Right ventricle myocardium superior (tissue), 1 donor: ENCODE data around the gene TOGARAM2. TPM values are rescaled to one million over a fixed set of nuclear protein-coding genes. Genes with fewer than 3 reads are reported as not detected.

Experiments
- ATAC-seq: fragments of 200-7000 bp; cut with Tn5 transposase; one replicate; pipeline ENCODE4 v1.9.1; 2020; ENCODE audit warnings: mild to moderate bottlenecking; ENCODE audit not compliant: poor library complexity
- DNase-seq: peaks from one replicate; pipeline ENCODE4 v3.0.0-alpha.2; 2020
- intact Hi-C: fragments of 100-400 bp; cut with DNase I; formaldehyde crosslinking; loops from one replicate; pipeline ENCODE4 v1.11.2; 2022
- total RNA-seq: library from RNA; stranded (reverse); fragmentation: NEBNext Ultra II Directional; extraction: Animal tissue kit (Norgen Biotek cat#: 25700); gene quantifications from one replicate; pipeline ENCODE4 v1.2.1, GENCODE V29; 2021
- donor health status: DM: no; HTN: yes; CAD: no; lungs with severe emphysema.

TOGARAM2 gene
- total RNA-seq, 1 donor from 2014 or later, result 42.8 TPM

- peak; percentile 91 for DNase-seq
- peak; percentile 62 for ATAC-seq
- intact Hi-C loops, result no loop called here
These were observed 31.1 kb downstream of the TOGARAM2 start for GRCh38 chr2:29012211-29012681.

GRCh38 chr2:29013057-29013780 lies 32.1 kb downstream of the TOGARAM2 start:
- ATAC-seq, result no peak
- intact Hi-C loops, result no loop called here
- DNase-seq, result peak; percentile 30

GRCh38 chr2:29014331-29014730 lies 33.2 kb downstream of the TOGARAM2 start:
- ATAC-seq, result peak; percentile 18
- peak; percentile 62 for DNase-seq
- intact Hi-C loops, result no loop called here

DNA sequence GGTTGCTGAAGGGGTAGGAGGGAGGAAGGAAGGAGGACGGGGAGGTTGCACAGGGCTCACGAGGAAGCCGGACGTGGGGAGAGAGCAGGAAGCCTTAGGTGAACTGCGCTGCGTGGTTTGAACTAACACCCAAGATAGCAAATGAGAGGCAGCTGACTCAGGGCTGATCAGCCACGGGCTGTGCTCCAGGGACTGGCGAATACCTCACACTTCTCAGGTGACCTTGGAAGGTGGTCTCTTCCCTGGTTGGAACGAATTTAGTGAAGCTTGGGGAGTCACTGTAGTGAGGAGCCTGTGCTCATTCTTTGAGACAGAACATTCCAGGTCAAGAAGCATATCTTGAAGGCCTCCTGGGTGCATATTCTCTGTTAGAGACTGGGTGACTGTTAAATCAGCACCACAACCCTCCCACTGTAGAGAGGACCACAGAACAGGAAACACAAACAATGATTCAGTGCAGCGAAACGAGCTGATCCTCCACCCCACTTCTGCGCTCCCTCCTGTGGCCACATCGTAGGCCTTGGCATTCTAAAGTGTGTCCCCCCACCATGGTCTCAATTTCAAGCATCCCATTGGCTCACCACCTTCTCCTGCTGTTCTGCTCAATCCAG lies 33.8 kb downstream of the TOGARAM2 start:
- ATAC-seq (peak; percentile 43), DNase-seq (peak; percentile 81)
- intact Hi-C loops, result no loop called here

GRCh38 chr2:29015701-29016470 lies 34.8 kb downstream of the TOGARAM2 start:
- DNase-seq (peak; percentile 78), ATAC-seq (peak; percentile 50)
- intact Hi-C loops, result no loop called here

GRCh38 chr2:29016504-29016903 lies 35.4 kb downstream of the TOGARAM2 start:
- intact Hi-C loops, result no loop called here
- ATAC-seq (no peak), DNase-seq (peak; percentile 58)

- DNase-seq, result peak; percentile 33
- intact Hi-C loops, result no loop called here
- ATAC-seq, result no peak
These were observed 36.8 kb downstream of the TOGARAM2 start for GRCh38 chr2:29017716-29018435.

GRCh38 chr2:29021886-29022285 lies 40.8 kb downstream of the TOGARAM2 start:
- DNase-seq (no peak), ATAC-seq (no peak)
- intact Hi-C loops, result no loop called here

DNA sequence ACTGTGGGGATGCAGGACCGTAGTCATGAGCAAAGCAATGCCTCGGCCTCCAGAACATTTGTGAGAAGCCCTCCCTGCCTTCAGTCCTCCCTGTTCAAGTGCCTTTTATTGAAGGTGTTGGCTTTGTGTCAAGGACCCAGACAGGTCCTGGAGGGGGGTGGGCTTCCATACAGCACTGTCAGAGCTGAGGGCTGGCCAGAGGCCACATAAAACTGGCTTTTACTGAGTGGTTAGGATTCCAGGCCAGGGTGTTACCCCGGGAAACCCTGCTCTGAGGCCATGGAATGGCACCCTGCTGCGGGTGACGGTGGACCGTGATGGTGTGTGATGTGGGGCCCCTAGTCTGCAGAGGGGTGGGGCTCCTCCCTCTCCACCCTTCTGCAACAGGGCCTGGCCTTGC lies 41.6 kb downstream of the TOGARAM2 start:
- ATAC-seq, result no peak
- DNase-seq, result peak; percentile 10
- intact Hi-C loops, result no loop called here

DNA sequence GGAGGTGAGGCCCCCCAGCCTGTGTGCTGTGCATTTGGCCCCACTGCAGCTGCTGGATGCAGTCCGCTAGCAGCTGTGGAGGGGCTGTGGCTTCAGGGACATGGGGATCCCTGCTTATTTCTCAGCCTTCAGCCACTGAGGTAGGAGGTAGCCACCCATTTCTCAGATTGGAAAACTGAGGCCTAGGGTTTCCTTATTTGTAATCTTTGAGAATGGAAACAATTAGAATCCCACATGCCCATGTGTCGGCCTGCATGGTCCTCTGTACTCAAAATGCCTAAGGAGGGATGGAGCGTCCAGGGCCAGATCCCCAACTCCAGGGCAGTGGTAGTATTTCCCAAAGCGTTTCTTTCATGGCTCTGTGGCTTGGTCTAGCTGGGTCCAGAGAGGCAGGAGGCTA lies 42.1 kb downstream of the TOGARAM2 start:
- peak; percentile 7 for DNase-seq
- no peak for ATAC-seq
- intact Hi-C loops, result no loop called here

DNA sequence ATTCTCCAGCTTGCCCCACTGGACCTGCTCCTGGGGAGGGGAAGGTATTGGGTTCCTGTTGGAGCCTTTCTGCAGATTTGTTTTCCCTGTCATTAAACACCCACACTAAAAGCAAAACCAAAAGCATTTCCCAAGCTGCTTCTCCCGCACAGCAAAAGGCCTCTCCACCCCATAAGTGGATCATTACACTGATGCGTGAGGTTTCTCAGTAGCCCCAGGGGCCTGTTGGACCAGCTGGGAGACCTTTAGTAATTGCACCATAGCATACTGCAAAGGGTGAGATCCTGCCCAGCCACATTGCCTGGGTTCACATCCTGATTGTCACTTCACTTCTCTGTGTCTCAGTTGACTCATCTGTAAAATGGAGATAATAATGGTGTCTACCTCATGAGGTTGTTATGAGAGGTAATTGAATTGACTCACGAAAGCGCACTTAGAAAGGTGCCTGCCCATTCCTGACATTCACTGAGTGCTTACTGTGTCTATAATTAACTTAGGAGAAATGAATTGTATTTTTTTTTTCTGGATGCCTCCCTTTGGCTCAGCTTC lies 43.9 kb downstream of the TOGARAM2 start:
- intact Hi-C loops, result no loop called here
- DNase-seq (no peak), ATAC-seq (no peak)

GRCh38 chr2:29025711-29026110 lies 44.6 kb downstream of the TOGARAM2 start:
- intact Hi-C loops, result no loop called here
- no peak for ATAC-seq
- DNase-seq, result no peak

DNA sequence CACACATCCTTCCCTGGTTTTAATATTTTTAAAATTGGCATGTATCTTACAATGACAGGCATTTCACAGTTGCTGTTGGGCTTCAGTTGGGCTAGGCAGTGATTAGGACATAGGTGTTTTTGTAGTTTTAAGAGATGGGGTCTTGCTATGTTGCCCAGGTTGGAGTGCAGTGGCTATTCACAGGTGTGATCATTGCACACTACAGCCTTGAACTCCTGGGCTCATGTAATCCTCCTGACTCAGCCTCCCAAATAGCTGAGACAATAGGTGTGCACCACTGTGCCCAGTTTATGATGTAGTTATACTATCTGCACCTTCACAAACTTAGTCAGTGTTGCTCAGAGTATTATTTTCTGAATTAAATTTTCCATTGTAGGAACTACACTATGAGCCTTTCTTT lies 49.9 kb downstream of the TOGARAM2 start:
- DNase-seq (no peak), ATAC-seq (no peak)
- intact Hi-C loops, result no loop called here

DNA sequence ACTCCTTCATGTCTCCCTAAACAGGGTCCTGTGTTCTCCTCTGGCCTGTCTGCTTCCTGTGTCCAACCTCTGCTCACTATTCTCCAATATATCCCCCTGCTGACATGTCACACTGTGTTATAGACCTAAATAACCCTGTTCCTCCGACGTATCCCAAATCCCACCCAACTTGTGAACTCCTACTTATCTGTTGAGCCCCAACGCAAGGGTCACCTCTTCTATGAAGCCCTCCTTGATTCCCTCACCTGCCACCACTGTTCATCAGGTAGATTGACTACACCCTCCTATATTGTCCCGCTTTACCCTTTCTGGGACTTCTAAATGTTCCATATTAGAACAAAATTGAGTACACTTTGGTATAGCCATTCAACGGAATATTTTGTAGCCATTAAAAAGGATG lies 51.1 kb downstream of the TOGARAM2 start:
- intact Hi-C loops, result no loop called here
- ATAC-seq (no peak), DNase-seq (no peak)

DNA sequence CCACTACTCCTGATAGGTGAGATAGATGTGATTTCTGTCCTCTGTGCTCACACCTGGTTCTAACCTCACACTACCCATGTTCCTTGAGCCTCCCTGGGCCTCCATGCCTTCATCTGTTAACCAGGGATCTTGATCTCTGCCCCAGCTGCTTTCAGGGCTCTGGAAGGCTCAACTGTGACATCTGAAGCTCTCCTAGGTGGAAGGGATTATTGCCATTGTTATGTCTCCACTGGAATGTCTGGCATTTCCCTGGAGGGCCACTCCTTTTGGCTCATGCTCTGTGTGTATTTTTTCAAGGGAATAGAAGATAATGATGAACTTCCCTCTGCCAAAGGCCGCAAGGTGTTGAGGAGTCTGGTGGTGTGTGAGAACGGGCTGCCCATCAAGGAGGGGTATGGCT lies 52.1 kb downstream of the TOGARAM2 start:
- no peak for ATAC-seq
- DNase-seq, result no peak
- intact Hi-C loops, result no loop called here

DNA sequence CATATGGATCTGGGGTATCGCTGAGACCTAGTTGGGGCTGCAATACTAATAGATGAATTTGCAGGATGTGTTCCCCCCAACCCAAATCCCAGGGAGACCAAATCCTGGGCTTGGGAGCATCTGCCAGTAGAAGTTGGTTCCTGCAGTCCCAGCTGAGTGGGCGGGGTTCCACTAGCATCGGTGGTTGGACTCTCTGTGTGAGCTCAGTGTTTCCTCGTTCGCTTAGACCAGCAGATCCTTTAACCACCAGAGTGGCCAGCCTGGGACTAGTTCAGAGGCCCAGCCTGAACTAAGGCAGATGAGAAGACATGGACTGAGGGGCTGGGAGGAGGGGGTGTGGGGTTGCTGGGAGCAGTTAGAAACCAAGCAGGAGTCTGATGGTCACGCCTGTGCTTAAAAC lies 52.6 kb downstream of the TOGARAM2 start:
- no peak for ATAC-seq
- intact Hi-C loops, result no loop called here
- no peak for DNase-seq

GRCh38 chr2:29035016-29035745 lies 54.1 kb downstream of the TOGARAM2 start:
- intact Hi-C loops, result no loop called here
- no peak for DNase-seq
- ATAC-seq, result peak; percentile 4
